Kidney (tissue), 14 donors: ENCODE data around the gene SLC2A1. TPM values are rescaled to one million over a fixed set of nuclear protein-coding genes. Genes with fewer than 3 reads are reported as not detected.

Source experiments
- DNase-seq, 5 donors: peaks; one replicate each; pipeline ENCODE4 v3.0.0-alpha.2; 2013 to 2020
- FAIRE-seq: peaks from 2 replicates; lab custom pipeline; 2012; peaks lifted over from hg19 to GRCh38; lab: Jason Lieb, UNC
- H3K27ac ChIP-seq, 2 donors: one replicate each; pipeline ENCODE4 v1.7.0; 2013; ENCODE audit warnings: low read depth in 2 of 2, low read length in 2 of 2, inconsistent platforms in 1 of 2
- H3K27me3 ChIP-seq: one replicate; pipeline ENCODE4 v1.7.1; 2013; ENCODE audit warnings: low read length, inconsistent platforms; ENCODE audit not compliant: control insufficient read depth, insufficient read depth
- H3K36me3 ChIP-seq, 3 donors: one replicate each; pipeline versions ENCODE4 v1.7.0 to v1.7.1; 2013; ENCODE audit warnings: low read length in 3 of 3, control low read depth in 1 of 3, inconsistent platforms in 1 of 3; ENCODE audit not compliant: insufficient read depth in 3 of 3, control insufficient read depth in 2 of 3
- H3K4me1 ChIP-seq, 3 donors: one replicate each; pipeline versions ENCODE4 v1.7.0 to v1.7.1; 2013; ENCODE audit warnings: low read length in 3 of 3, inconsistent platforms in 1 of 3, low read depth in 1 of 3; ENCODE audit not compliant: control insufficient read depth in 2 of 3, insufficient read depth in 2 of 3
- H3K4me3 ChIP-seq, 3 donors: one replicate each; pipeline versions ENCODE4 v1.7.0 to v1.8.1; 2013; ENCODE audit warnings: low read length in 3 of 3, control low read depth in 1 of 3, inconsistent platforms in 1 of 3
- H3K9ac ChIP-seq, 3 donors: one replicate each; pipeline versions ENCODE4 v1.7.0 to v1.7.1; 2013; ENCODE audit warnings: low read length in 3 of 3, control low read depth in 1 of 3, inconsistent platforms in 1 of 3
- H3K9me3 ChIP-seq, 3 donors: one replicate each; pipeline versions ENCODE4 v1.7.0 to v1.7.1; 2013; ENCODE audit warnings: low read length in 3 of 3, control low read depth in 1 of 3, inconsistent platforms in 1 of 3; ENCODE audit not compliant: control insufficient read depth in 2 of 3, insufficient read depth in 1 of 3
- intact Hi-C: fragments of 100-400 bp; cut with DNase I; formaldehyde crosslinking; loops from one replicate; pipeline ENCODE4 v1.11.1; 2022
- polyA plus RNA-seq: library from polyadenylated mRNA; stranded (reverse); fragments of 350-450 nt; fragmentation: Illumina TruSeq; extraction: RNeasy Lipid Tissue Mini Kit (QIAGEN cat#74804); gene quantifications from one replicate; pipeline ENCODE4 v1.2.3, GENCODE V29; 2014; ENCODE audit warnings: low read depth, low replicate concordance; ENCODE audit not compliant: insufficient read depth
- total RNA-seq: library from RNA; stranded (reverse); fragmentation: NEBNext Ultra II Directional; extraction: Animal tissue kit (Norgen Biotek cat#: 25700); gene quantifications from one replicate; pipeline ENCODE4 v1.2.1, GENCODE V29; 2021
- TF ChIP-seq, protein P1 (sequence below): IDR thresholded peaks from 3 replicates; pipeline ENCODE4 v1.5.1; 2012; ENCODE audit warnings: mild to moderate bottlenecking, moderate library complexity, borderline replicate concordance; ENCODE audit not compliant: insufficient read depth; ENCODE audit errors: extremely low read depth
- donor health status: control.
- donor health status: control.
- donor health status: control.
- donor health status: control.
- donor health status: control.
- donor health status: DM: yes; HTN: yes; CAD: no.
- donor health status: Normal renal cell carcinoma (clear cell type).

The SLC2A1 gene
- total and polyA plus RNA-seq, 2 donors from 2014 or later: 28.6 to 55.9 TPM

DNA sequence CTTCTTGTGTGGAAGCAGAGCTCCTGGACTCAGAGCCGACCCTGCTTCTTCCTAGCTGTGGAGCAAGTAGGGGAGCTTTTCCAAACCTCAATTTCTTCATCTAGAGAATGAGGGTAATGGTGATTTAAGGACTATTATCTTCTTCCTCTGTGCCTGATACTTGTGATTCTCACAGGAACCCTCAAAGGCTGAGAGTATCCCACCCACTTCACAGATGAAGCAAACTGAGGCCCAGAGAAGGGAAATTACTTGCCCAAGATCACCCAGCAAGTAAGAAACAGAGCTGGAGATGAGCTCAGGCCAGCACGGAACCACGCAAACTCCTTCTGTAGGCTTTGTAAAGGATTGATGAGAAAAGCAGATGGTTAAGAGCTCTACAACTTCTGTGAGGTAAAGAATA, 15.1 kb upstream of the SLC2A1 start:
- Histone ChIP-seq H3K27me3 (no peaks in the 10 kb centered on the region), H3K27ac (no peak overlapping the region), H3K9ac (no peak overlapping the region), H3K4me3 (no peak overlapping the region), H3K9me3 (no peaks in the 10 kb centered on the region), H3K4me1 (no peaks in the 10 kb centered on the region), H3K36me3 (no peaks in the 10 kb centered on the region)
- TF ChIP-seq, protein P1, sequence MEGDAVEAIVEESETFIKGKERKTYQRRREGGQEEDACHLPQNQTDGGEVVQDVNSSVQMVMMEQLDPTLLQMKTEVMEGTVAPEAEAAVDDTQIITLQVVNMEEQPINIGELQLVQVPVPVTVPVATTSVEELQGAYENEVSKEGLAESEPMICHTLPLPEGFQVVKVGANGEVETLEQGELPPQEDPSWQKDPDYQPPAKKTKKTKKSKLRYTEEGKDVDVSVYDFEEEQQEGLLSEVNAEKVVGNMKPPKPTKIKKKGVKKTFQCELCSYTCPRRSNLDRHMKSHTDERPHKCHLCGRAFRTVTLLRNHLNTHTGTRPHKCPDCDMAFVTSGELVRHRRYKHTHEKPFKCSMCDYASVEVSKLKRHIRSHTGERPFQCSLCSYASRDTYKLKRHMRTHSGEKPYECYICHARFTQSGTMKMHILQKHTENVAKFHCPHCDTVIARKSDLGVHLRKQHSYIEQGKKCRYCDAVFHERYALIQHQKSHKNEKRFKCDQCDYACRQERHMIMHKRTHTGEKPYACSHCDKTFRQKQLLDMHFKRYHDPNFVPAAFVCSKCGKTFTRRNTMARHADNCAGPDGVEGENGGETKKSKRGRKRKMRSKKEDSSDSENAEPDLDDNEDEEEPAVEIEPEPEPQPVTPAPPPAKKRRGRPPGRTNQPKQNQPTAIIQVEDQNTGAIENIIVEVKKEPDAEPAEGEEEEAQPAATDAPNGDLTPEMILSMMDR: no peak
- intact Hi-C loops: no loop called here
- FAIRE-seq (no peak), DNase-seq (no peak)

DNA sequence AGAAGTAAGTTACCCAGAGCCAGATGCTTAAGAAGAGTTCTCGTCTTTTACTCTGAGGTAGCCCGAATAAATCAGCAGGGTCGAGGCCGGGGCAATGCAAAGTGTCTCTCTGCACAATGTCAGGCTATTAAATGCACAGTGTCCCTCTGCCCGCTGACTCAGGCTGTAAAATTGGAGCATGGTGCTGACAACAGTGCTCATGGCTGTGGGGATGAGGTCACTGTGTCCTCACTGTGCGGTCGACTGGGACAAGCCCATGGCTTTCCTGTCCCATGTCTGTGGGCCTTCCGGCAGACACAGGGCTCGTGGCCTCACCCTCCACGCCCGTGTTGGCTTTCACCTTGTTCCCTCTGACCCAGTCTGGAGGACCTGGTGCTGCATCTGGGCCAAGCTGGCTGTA, 14.6 kb upstream of the SLC2A1 start:
- no peaks in the 10 kb centered on the region for H3K27me3 ChIP-seq
- intact Hi-C loops: no loop called here
- FAIRE-seq (no peak), DNase-seq (no peak)
- no peaks in the 10 kb centered on the region for H3K9me3 ChIP-seq
- no peak overlapping the region for H3K4me3 ChIP-seq
- TF ChIP-seq, protein P1: no peak
- H3K27ac ChIP-seq: no peak overlapping the region
- no peaks in the 10 kb centered on the region for H3K36me3 ChIP-seq
- no peak overlapping the region for H3K9ac ChIP-seq
- no peaks in the 10 kb centered on the region for H3K4me1 ChIP-seq

DNA sequence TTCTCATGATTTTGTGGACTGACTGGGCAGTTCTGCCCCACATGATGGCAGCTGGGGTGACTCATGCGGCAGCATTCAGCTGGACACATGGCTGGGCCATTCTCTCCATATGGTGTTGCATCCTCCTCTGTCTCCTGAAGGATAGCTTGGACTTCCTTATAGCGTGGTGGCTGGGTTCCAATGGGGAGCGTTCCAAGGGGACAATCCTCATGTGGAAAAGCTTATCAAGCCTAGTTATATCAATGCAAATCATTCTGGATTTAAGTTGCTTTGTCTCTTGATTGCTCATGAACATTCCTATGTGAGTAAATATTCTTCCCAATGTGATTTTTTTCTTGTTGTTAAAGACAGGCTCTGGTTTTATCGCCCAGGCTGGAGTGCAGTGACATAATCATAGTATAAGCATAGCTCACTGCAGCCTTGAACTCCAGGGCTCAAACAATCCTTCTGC, 13.2 kb upstream of the SLC2A1 start:
- no peaks in the 10 kb centered on the region for H3K4me1 ChIP-seq
- FAIRE-seq: no peak

More for the DNA sequence above, 13.2 kb upstream of the SLC2A1 start:
- Histone ChIP-seq H3K27me3 (no peaks in the 10 kb centered on the region), H3K9ac (no peak overlapping the region), H3K36me3 (no peaks in the 10 kb centered on the region), H3K27ac (no peak overlapping the region), H3K9me3 (no peaks in the 10 kb centered on the region), H3K4me3 (no peak overlapping the region)
- no peak for DNase-seq
- TF ChIP-seq, protein P1: no peak
- intact Hi-C loops: no loop called here
